AG09319 (cell line): ENCODE measurements around the gene WNT9A.

Experiments
- DNase-seq: peaks from one replicate; pipeline ENCODE4 v3.0.0-alpha.2; 2010; ENCODE audit warnings: low read depth; ENCODE audit errors: extremely low read depth
- TF ChIP-seq, protein P1 (sequence below): IDR thresholded peaks from 2 replicates; pipeline ENCODE4 v1.5.1; 2011; ENCODE audit warnings: low read depth, mild to moderate bottlenecking, inconsistent platforms, low read length, moderate library complexity

The WNT9A gene

GRCh38 chr1:227942716-227943261, 4.9 kb downstream of the WNT9A start:
- TF ChIP-seq, protein P1, sequence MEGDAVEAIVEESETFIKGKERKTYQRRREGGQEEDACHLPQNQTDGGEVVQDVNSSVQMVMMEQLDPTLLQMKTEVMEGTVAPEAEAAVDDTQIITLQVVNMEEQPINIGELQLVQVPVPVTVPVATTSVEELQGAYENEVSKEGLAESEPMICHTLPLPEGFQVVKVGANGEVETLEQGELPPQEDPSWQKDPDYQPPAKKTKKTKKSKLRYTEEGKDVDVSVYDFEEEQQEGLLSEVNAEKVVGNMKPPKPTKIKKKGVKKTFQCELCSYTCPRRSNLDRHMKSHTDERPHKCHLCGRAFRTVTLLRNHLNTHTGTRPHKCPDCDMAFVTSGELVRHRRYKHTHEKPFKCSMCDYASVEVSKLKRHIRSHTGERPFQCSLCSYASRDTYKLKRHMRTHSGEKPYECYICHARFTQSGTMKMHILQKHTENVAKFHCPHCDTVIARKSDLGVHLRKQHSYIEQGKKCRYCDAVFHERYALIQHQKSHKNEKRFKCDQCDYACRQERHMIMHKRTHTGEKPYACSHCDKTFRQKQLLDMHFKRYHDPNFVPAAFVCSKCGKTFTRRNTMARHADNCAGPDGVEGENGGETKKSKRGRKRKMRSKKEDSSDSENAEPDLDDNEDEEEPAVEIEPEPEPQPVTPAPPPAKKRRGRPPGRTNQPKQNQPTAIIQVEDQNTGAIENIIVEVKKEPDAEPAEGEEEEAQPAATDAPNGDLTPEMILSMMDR, result no peak
- DNase-seq, result no peak

DNA sequence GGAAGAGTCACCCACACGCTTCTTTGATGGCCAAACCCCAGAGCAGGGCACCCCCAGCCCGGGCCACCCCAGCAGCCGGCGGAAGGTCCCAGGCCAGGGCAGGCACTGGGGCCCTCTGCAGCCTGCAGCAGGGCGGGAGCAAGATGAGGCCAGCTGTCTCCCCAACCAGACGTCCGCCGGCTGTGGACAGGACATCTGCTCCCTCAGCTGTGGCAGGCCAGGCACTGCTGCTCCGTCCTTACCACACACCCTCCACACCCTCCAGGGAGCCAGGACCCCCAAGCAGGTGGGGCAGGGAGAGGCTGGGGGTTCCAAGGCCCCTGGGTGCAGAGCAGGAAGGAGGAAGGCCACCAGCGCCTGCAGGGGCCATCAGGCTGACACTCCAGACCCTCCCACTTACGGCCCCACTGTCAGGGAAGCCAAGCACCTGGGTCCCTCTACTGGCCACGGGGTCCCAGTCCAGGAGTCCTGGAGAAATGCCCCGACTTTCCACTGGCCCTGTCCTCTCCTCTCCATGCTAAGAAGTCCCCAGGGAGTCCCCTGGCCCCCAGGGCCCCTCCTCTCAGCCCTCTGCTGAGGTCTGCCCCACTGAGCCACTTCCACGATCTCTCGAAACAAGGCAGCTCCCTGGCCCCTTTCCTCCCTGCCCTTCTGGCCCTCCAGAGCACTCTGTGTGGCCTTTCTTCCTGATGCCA, 5.6 kb downstream of the WNT9A start:
- TF ChIP-seq, protein P1, result no peak
- no peak for DNase-seq

GRCh38 chr1:227941509-227942020, 6.2 kb downstream of the WNT9A start:
- TF ChIP-seq, protein P1, result no peak
- no peak for DNase-seq

- no peak for DNase-seq
- TF ChIP-seq, protein P1, result no peak
Observed at GRCh38 chr1:227940791-227941241, 6.9 kb downstream of the WNT9A start.

DNA sequence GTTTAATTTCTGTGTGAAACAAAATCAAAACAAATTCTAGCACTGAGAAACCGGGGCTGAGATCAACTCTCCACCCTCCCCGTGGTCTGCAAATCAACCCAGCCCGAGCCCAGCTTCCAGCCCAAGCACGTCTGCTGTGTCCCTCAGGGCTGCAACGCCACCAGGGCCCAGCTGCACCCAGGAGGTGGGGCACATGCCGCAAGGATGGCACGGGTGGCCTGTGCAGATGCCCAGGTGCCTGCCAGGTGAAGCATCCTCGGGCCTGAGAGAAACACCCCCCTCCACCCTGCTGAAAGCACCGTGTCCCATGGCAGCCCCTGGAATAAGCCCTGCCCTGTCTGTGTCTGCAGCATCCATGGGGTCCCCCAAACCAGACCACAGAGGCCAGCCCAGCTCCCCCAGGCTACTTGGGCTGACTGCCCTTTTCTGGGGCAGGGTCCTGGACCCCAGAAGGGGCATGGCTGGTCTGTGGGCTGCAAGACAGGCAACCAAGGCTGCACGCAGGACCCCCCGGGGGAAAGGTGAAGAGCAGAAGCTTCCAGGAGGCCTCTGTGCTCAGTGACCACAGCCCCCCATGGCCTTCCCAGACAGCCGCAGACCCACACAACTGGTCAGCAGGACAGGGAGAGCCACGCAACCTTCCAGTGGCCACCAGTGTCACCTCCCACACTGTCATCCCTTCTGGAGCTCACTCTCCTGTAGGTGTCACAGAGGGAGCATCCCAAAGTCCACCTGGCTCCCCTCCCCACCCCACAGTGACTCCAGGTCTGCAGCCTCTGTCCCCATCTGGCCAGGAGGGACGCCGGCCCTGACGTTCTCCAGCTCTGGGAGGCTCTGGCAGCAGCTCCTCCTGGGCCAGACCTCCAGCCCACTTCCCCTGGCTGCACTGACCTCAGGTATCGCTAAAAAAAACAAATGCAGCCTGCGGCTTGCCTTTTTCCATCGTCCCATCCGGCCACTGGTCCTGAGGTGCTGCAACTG, 7.7 kb downstream of the WNT9A start:
- no peak for DNase-seq

DNA sequence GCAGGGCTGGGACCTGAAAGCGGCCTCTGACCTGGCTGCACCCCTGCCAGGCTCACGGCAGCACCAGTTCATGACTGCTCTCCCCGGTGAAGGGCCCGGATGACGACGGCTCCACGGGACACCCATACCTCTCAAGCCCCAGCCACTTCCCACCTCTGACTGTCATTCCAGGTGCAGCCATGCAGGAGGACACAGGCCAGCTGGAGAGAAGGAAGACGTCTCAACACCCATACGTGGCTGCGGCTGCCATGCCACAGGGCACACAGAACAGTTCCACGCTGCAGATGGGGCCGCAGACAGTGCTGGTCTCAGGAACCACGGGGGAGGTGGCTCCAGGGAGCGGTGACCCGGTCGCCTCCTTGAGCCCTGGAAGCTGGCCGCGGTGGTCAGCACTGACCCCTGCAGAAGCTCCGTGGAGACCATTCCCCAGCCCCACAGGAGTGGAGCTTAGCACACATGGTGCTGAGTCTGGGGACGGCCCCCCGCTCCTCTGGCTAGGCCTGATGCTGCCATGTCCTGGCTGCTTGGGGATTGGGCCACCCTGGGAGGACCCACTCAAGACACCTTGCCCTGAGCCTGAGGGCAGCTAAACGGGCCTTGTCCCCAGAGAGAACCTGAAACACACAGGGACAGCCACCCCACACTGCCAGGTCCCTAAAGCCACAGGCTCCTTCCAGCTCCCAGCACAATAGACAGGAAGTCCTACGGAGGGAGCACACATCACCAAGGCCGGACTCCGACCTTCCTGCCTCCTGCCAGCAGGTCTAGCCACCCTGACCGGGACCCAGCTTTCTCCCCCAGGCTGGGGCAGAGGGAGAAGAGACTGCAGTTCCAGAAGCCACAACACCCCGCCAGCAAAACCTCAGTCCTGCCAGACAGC, 8.6 kb downstream of the WNT9A start:
- no peak for DNase-seq
- TF ChIP-seq, protein P1, result no peak

More for the DNA sequence above, 7.7 kb downstream of the WNT9A start:
- TF ChIP-seq, protein P1, result no peak
